Mucosa of gallbladder (tissue), 1 donor: ENCODE data around the gene NKTR. TPM values are rescaled to one million over a fixed set of nuclear protein-coding genes. Genes with fewer than 3 reads are reported as not detected.
"Not testable (repeated sequence)": the region's sequence is repeated elsewhere in the genome, so short reads cannot be mapped to it uniquely, and the experiment has no call there.

Source experiments
- DNase-seq: peaks from one replicate; pipeline ENCODE4 v3.0.0-alpha.2; 2020; ENCODE audit warnings: low spot score
- total RNA-seq: library from RNA; stranded (reverse); gene quantifications from one replicate; pipeline ENCODE4 v1.2.1, GENCODE V29; 2021
- donor health status: DM: no; HTN: no; CAD: no.

The NKTR gene
- total RNA-seq = 55.5 TPM

GRCh38 chr3:42600111-42600957 lies at the start of gene NKTR:
TSS of gene NKTR (plus strand) at chr3:42600686. CDS start at chr3:42601007, 321 bp downstream.
- DNase-seq = peak; percentile 98

DNA sequence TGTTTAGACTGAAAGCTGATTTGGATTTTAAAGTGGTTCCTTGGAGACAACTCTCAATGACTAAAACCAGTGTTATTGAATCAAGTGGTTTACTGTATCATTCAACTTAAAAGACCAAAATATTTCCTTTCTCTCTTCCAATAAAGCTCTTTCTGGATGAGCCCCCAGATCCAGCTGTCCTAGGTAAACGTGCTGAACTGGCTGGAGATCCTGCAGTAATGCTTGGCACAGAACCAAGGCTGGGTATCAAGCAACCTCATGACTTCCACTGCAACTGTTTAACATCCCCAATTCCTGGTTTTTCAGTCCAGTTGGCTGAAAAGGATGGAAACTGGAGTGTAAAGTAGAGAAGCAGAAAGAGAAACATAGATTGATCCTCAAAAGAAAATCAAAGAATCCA lies 47.7 kb upstream of the NKTR start:
- DNase-seq = no peak

DNA sequence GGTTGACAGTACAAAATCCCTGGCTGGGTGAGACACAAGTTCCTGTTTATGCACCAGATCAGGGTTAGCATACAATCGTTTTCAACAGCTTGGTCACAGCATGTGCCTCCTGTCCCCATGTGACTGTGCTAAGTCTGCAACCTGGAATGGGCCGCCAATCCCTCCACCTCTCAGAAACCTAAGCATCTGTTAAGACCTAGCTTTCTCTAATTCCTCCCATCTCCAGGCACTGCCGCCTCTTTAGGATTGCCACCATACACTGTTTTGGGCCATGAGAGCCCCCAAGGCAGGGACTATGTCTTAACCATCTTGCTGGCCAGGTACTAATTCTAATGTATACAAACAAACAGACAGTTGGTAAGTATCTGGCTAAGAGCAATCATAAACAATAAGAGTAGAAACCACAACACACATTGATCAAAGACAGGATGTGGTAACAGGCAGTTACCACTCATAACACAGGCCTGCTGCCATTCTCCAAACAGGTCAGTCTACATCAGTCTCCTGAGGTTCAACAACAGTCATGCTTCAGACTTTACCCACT lies 44.3 kb upstream of the NKTR start:
- DNase-seq = no peak

GRCh38 chr3:42556817-42557216 lies 43.7 kb upstream of the NKTR start:
- not testable (repeated sequence) for DNase-seq

GRCh38 chr3:42557854-42558253 lies 42.6 kb upstream of the NKTR start:
- DNase-seq = no peak

GRCh38 chr3:42562047-42562907 lies 38.2 kb upstream of the NKTR start:
- no peak for DNase-seq

DNA sequence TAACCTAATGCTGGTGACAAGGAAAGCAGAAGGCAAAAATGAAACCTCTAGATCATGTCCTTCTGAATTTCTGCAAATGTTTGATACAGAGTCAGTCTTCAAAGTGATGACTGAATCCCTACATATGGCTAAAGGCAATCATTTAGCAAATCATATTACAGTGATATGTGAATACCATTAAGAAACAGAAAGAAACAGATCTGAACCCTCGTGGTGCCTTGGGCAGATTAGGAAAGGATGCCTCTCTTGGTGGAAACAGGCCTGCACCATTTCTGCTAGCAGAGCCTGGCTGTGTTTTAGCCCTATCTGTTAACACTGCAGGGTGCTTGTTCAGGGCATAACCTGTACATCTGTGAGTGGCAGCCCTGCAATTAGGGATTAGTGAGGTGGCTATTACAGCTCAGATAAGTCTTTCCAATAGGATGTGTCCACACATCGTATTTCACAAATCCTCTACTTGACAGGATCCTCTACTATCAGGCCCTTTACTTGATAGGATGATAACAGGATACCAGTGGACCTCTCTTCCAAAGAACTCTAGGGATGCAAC lies 30.8 kb upstream of the NKTR start:
- DNase-seq = no peak

- no peak for DNase-seq
Measured at GRCh38 chr3:42572278-42572677, 28.2 kb upstream of the NKTR start.

DNA sequence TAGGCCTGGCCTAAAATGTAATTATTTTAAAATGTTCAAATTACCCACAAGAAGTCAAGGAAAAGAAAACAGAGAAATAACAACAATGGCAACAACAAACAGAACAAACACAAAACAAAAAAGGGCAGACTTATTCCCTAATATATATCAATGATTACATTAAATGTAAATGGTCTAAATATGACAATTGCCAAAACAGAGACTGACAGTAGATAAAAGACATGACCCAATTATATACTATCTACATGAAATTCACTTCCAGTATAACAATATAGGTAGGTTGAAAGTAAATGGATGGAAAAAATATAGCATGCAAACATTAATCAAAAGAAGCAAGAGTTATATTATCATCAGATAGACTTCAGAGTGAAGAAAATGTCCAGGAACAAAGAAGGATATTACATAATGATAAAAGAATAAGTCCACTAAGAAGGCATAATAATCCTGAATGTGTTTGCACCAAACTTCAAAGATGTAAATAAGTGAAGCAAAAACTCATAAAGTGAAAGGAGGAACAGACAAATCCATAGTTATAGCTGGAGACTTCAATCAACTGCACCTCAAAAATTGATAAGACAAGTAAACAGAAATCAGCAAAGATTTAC lies 25.2 kb upstream of the NKTR start:
- DNase-seq = no peak

DNA sequence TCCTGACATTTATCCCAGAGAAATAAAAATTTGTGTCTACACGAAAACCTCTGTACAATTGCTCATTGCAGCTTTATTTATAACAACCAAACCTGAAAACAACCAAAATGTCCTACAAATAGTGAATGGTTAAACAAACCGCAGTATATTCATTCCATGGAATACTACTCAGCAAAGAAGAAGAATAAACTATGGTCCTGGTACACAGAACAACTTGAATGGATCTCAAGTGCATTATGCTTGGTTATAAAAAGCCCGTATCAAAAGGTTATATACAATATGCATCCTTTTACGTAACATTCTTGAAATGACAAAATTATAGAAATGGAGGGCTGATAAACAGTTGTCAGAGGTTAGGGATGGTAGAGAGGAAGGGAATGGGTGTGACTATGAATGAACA lies 22.4 kb upstream of the NKTR start:
- no peak for DNase-seq

DNA sequence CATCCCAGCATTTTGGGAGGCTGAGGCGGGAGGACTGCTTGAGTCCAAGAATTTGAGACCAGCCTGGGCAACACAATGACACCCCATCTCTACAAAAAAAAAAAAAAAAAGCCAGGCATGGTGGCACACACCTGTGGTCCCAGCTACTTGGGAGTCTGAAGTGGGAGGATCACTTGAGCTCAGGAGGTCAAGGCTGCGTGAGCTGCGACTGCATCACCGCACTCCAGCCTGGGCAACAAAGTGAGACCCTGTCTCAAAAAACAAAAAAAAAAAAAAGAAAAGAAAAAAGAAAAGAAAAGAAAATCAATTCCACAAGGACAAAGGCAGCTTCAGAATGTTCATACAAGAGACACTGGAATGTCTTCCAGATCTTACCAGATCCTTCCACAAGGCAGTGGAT lies 21.1 kb upstream of the NKTR start:
- not testable (repeated sequence) for DNase-seq

DNA sequence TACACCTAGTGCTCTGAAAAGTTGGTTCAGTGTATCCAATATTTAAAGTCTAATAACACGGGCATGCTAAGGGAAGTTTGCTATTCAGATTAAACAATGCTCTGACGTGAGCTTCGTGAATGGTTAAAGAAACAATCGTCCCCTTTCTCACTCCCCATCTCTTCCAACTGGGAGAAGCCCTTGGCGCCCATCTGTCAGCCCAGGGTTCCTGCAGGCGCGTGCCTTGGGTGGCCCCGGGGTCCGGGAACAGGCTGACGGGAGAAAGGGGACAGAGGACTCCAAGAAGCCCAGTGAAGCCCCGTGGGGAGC lies 19.1 kb upstream of the NKTR start:
- no peak for DNase-seq

DNA sequence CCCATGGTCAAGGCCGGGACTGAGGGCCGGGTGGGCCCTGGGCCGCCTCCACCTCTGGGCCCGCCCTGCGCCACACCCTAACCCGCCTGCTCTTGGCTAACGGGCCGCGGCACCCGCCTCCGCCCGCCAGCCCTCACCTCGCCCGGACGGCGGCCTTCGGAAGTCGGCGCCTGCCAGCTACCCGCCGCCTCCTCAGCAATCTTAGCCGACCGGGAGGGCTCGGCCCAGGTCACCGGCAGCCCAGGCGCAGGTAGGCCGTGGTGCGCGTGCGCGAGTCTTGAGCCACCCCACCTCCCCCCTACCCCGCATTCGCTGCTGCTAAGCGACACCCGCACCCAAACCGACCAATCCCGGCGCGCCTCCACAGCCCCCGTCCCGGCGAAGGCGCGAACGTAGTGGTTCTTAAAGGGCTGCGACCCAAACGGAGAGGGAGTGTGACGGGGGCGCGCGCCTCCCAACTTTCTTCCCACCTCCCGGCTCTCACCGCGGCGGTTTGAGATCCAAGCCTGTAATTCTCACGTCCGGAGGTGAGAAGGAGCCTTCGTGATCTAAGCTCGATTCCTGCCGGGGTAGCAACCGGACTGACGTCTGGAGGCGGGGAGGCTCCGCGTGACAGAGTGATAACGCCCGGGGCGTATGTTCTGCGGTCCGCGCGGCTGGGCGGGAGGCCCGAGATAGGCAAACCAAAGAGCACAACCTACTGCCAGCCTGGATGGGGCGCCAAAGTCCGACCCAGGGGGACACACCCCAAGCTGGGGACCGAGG lies 18.6 kb upstream of the NKTR start, which contains the start of gene SEC22C:
Gene SEC22C (minus strand): TSS at position 259 of the 765 bp plus-strand sequence. CDS start 12,921 bp downstream, outside the sequence.
- DNase-seq = peak; percentile 95

- DNase-seq = no peak
Measured at GRCh38 chr3:42582474-42583070, 17.9 kb upstream of the NKTR start.

- DNase-seq = no peak
Measured at GRCh38 chr3:42588625-42589024, 11.9 kb upstream of the NKTR start.

- no peak for DNase-seq
Measured at GRCh38 chr3:42589382-42590109, 10.9 kb upstream of the NKTR start.

DNA sequence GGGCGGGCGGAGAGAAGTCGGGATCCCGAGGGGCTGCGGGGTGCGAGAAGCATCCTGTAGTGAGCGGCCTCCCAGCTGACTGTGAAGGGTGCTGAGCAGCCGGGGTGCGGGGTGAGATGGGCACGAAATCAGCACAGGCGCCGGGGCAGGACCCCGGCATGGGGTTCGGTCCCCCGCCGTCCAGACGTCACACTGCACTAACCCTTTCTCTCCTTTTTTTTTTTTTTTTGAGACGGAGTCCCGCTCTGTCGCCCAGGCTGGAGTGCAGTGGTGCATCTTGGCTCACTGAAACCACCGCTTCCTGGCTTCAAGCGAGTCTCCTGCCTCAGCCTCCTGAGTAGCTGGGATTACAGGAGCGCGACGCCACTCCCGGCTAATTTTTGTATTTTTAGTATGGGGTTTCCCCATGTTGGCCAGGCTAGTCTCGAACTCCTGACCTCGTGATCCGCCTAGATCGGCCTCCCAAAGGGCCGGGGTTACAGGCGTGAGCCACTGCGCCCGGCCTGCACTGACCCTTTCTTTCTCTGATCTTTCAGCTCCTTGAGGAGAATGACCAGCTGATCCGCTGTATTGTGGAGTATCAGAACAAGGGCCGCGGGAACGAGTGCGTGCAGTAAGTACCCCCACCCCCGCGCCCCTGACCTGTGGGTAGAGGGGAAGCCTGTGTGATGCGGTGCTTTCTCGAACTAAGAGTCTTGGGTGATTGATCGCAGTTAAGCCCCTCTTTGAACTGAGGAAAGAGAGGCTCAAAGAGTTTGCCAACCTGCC lies 9.3 kb upstream of the NKTR start:
- DNase-seq = no peak

DNA sequence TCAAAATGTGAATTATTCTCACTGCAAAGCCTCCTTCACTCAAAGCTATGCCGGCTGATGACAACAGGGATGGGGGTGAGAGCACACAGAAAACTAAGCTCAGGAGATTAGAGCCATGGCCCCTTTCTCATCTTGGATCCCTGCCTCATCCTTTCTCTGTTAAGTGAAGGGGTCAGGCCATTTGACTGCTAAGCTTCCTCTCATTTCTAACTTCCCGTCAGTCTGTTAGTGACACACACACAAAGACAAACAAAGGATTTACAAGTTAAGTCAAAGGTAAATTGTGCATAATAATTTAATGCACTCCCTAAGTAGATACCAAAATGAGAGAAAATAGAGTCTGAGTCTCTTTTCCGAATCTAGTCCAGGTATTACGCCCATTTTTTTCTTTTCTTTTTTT lies 8.7 kb upstream of the NKTR start:
- DNase-seq = no peak

- DNase-seq = no peak
Measured at GRCh38 chr3:42593635-42594034, 6.9 kb upstream of the NKTR start.
